Bronchial epithelial cell (primary cell): ENCODE measurements around the gene COMMD1. TPM values are rescaled to one million over a fixed set of nuclear protein-coding genes. Genes with fewer than 3 reads are reported as not detected.
"Not testable (repeated sequence)": the region's sequence is repeated elsewhere in the genome, so short reads cannot be mapped to it uniquely, and the experiment has no call there.

Experiments
- DNase-seq: peaks from one replicate; pipeline ENCODE4 v3.0.0-alpha.2; 2010; ENCODE audit warnings: low read depth
- FAIRE-seq: peaks from 2 replicates; lab custom pipeline; 2011; peaks lifted over from hg19 to GRCh38; lab: Jason Lieb, UNC
- H3K27me3 ChIP-seq: 2 replicates; pipeline ENCODE4 v1.5.1; 2011; ENCODE audit warnings: low read length; ENCODE audit not compliant: control insufficient read depth, insufficient read depth
- H3K36me3 ChIP-seq: 2 replicates; pipeline ENCODE4 v1.5.1; 2011; ENCODE audit warnings: low read length; ENCODE audit not compliant: control insufficient read depth, insufficient read depth
- H3K4me3 ChIP-seq: 2 replicates; pipeline ENCODE4 v1.5.1; 2011; ENCODE audit warnings: mild to moderate bottlenecking, low read depth, low read length, control low read depth
- total RNA-seq: library from RNA; depleted of rRNA; stranded (reverse); fragments of >200 nt; gene quantifications from 2 replicates; pipeline ENCODE4 v1.2.1, GENCODE V29; 2014
- TF ChIP-seq, protein P1 (sequence below): IDR thresholded peaks from 2 replicates; pipeline ENCODE4 v1.5.1; 2011; ENCODE audit warnings: mild to moderate bottlenecking, moderate library complexity, low read length, control low read depth, inconsistent platforms; ENCODE audit not compliant: insufficient read depth, severe bottlenecking

The COMMD1 gene
- total RNA-seq, 1 donor from 2014 or later = 30.5 TPM

DNA sequence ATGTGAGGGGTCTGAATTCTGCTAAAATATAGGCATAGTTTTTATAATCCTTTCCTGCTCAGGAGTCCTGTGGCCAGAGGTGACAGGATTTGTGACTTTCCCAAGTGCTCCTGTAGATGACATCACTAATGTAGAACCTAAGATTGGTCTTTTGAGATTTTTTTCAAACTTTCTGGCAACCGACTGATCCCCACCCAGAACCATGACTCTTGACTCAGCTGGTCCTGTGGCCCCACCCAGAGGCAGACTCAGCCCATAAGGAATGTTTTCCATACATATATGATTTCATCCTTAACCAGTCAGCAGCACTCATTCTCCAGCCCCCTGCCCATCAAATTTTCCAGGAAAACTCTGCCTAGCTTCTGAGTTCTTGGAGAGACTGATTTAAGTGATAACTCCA lies 46.8 kb downstream of the COMMD1 start:
- Histone ChIP-seq H3K27me3 (no peaks in the 10 kb centered on the region), H3K4me3 (no peak overlapping the region), H3K36me3 (no peaks in the 10 kb centered on the region)
- peak; percentile 23 for DNase-seq
- TF ChIP-seq, protein P1, sequence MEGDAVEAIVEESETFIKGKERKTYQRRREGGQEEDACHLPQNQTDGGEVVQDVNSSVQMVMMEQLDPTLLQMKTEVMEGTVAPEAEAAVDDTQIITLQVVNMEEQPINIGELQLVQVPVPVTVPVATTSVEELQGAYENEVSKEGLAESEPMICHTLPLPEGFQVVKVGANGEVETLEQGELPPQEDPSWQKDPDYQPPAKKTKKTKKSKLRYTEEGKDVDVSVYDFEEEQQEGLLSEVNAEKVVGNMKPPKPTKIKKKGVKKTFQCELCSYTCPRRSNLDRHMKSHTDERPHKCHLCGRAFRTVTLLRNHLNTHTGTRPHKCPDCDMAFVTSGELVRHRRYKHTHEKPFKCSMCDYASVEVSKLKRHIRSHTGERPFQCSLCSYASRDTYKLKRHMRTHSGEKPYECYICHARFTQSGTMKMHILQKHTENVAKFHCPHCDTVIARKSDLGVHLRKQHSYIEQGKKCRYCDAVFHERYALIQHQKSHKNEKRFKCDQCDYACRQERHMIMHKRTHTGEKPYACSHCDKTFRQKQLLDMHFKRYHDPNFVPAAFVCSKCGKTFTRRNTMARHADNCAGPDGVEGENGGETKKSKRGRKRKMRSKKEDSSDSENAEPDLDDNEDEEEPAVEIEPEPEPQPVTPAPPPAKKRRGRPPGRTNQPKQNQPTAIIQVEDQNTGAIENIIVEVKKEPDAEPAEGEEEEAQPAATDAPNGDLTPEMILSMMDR = no peak
- no peak for FAIRE-seq

DNA sequence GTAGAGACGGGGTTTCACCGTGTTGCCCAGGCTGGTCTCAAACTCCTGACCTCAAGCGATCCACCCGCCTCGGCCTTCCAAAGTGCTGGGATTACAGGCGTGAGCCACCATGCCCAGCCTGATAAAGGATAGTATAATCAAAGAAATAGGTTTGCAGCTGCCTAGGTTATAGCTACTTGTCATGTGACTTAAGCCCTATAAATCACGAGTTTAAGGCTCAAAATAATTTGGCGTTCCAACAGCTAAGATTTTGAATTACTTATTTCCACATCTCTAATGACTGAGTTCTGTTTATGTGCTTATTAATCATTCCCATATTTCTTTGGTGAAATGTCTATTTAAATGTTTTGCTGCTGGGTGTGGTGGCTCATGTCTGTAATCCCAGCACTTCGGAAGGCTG lies 49.4 kb downstream of the COMMD1 start:
- DNase-seq, H3K27me3 ChIP-seq, H3K4me3 ChIP-seq, H3K36me3 ChIP-seq, FAIRE-seq: not testable (repeated sequence)

DNA sequence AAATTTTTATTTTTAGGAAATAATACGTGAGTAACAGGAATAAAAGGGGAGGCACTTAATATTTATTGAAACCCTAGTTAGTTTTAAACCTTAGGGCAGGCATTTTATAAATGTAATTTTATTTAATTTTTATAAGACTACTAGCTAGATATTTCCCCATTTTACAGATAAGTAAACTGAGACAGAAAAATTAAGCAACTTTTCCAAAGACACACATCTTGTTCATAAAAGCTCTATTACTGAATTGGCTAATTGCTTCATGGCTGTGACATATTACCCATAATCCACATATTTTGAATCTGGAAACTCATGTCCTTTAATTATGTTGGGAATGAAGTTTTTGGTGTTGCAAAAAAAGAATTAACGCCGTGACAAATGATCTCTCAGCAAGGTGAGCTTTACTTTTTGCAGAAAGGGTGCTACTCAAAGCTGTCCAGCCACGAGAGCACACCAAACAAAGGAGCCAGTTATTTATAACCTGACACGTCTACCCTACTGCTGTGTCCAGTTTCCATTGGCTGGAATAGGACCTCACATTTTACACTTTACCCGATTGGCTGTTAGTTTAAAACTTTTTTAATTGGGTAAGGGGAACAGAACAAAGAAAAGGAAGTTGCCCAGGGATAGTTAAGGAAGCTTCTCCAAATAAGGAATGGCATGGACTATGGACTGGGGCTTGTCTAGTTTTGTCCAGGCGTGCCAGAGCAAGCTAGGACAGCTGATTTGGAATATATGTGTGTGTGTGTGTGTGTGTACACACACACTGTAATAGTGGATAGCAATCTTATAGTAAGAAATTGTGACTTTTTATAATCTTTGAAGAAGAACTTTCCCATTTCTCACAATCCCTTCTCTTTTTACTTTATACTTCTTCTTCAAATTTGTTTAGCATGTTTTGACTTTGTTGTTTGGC lies 54.2 kb downstream of the COMMD1 start:
- TF ChIP-seq, protein P1 = no peak
- Histone ChIP-seq H3K27me3 (no peaks in the 10 kb centered on the region), H3K4me3 (no peak overlapping the region), H3K36me3 (no peaks in the 10 kb centered on the region)
- DNase-seq = peak; percentile 71
- FAIRE-seq = no peak

GRCh38 chr2:61961231-61961901 lies 55.9 kb downstream of the COMMD1 start:
- TF ChIP-seq, protein P1 = no peak
- Histone ChIP-seq H3K36me3 (no peaks in the 10 kb centered on the region), H3K4me3 (no peak overlapping the region), H3K27me3 (no peaks in the 10 kb centered on the region)
- DNase-seq = peak; percentile 68
- FAIRE-seq = no peak

- TF ChIP-seq, protein P1 = no peak
- no peak overlapping the region for H3K4me3 ChIP-seq
- H3K27me3 ChIP-seq = no peaks in the 10 kb centered on the region
- H3K36me3 ChIP-seq = no peaks in the 10 kb centered on the region
- FAIRE-seq (no peak), DNase-seq (no peak)
Measured at GRCh38 chr2:61962095-61962984, 56.9 kb downstream of the COMMD1 start.
